Lung (tissue), 12 donors: ENCODE data around the gene SEMA5A. TPM values are rescaled to one million over a fixed set of nuclear protein-coding genes. Genes with fewer than 3 reads are reported as not detected.
A peak's percentile ranks its signal among the peaks of the same experiment; 100 is the strongest.

Experiments used
- ATAC-seq: fragments of 200-7000 bp; cut with Tn5 transposase; one replicate; pipeline ENCODE4 v1.9.1; 2020; ENCODE audit warnings: moderate number of reproducible peaks; ENCODE audit not compliant: insufficient read depth, low FRiP score
- DNase-seq, 3 donors: peaks; one replicate each; pipeline ENCODE4 v3.0.0-alpha.2; 2013 to 2017
- H3K27ac ChIP-seq, 2 donors: one replicate each; pipeline ENCODE4 v1.5.1; 2013; ENCODE audit warnings: mild to moderate bottlenecking in 2 of 2, moderate library complexity in 2 of 2, control low read depth in 1 of 2, inconsistent platforms in 1 of 2, low read depth in 1 of 2, low read length in 1 of 2
- H3K27me3 ChIP-seq, 3 donors: one replicate each; pipeline ENCODE4 v1.5.1; 2013; ENCODE audit warnings: low read length in 2 of 3; ENCODE audit not compliant: control insufficient read depth in 3 of 3, insufficient read depth in 3 of 3
- H3K36me3 ChIP-seq, 4 donors: one replicate each; pipeline ENCODE4 v1.5.1; 2013; ENCODE audit warnings: low read length in 4 of 4, mild to moderate bottlenecking in 1 of 4, moderate library complexity in 1 of 4; ENCODE audit not compliant: control insufficient read depth in 4 of 4, insufficient read depth in 4 of 4
- H3K4me1 ChIP-seq, 5 donors: one replicate each; pipeline ENCODE4 v1.5.1; 2013; ENCODE audit warnings: low read length in 5 of 5, mild to moderate bottlenecking in 2 of 5, moderate library complexity in 1 of 5; ENCODE audit not compliant: control insufficient read depth in 5 of 5, insufficient read depth in 5 of 5
- H3K4me3 ChIP-seq: one replicate; pipeline ENCODE4 v1.5.1; 2013; ENCODE audit warnings: mild to moderate bottlenecking, control low read depth, moderate library complexity
- H3K9ac ChIP-seq, 2 donors: one replicate each; pipeline ENCODE4 v1.5.1; 2013; ENCODE audit warnings: low read length in 2 of 2, control low read depth in 1 of 2; ENCODE audit not compliant: insufficient read depth in 1 of 2
- H3K9me3 ChIP-seq, 4 donors: one replicate each; pipeline ENCODE4 v1.5.1; 2013; ENCODE audit warnings: low read length in 3 of 4, mild to moderate bottlenecking in 1 of 4, moderate library complexity in 1 of 4; ENCODE audit not compliant: control insufficient read depth in 4 of 4, insufficient read depth in 3 of 4
- WGBS, 2 donors: extraction: QIAGEN DNeasy Blood & Tissue Kit; methylation state at CpG; one replicate each; pipeline ENCODE4 v1.1.7; 2013; 5-methylcytosine and 5-hydroxymethylcytosine counted together
- polyA plus RNA-seq, 2 donors: library from polyadenylated mRNA; stranded (reverse); fragments of 200-250 nt; gene quantifications; one replicate each; pipeline ENCODE4 v1.2.1, GENCODE V29; 2013
- total RNA-seq, 2 donors: library from RNA; depleted of rRNA in 1 of 2; stranded (reverse); fragments of >200 nt in 1 of 2; gene quantifications; one replicate each; pipeline ENCODE4 v1.2.1, GENCODE V29; 2014 to 2021
- TF ChIP-seq, protein P1 (sequence below): IDR thresholded peaks from 2 replicates; pipeline ENCODE4 v1.5.1; 2012; ENCODE audit warnings: mild to moderate bottlenecking; ENCODE audit errors: control extremely low read depth, extremely low read depth
- donor health status: control.
- donor health status: control.
- donor health status: Bipolar disorder and iron deficiency.
- donor health status: healthy.
- donor health status: DM: yes; HTN: yes; CAD: no.

The SEMA5A gene
- total and polyA plus RNA-seq, 4 donors, result 3.1 to 44.9 (median 13.7) TPM

DNA sequence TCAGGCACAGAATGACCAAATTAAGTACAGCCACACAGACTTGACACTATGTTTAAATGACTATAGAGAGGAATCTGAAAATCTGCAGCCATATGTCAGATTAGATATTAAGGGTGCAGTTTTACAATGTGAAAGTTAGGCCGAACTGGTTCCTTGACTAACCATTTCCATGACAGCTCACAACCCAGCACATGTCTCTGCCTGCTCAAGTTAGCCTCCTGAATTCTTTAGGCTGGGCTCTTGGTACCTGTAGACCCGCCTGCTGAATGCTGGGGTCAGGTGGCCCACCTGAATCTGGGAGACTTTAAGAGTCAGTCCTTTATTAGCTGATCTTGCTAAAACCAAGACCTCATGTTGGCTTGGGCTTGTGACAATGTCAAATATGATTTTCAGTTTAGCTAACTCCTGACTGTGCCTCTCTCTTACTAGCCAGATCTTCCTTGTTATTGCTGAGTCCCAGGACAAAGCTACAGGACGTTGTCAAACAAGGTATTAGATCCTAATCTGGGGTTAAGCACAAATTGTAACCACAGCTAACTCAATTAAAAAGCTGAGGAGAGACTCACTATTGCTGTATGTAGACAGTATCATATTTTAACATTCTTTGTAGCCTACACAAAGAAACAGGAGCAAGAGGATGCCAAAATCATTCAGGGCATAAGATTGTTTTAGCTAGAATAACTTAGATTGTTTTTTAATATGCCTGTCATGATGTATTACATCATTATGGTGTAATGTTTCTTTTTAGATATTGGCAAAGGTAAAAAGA lies 490.9 kb downstream of the SEMA5A start:
- TF ChIP-seq, protein P1, sequence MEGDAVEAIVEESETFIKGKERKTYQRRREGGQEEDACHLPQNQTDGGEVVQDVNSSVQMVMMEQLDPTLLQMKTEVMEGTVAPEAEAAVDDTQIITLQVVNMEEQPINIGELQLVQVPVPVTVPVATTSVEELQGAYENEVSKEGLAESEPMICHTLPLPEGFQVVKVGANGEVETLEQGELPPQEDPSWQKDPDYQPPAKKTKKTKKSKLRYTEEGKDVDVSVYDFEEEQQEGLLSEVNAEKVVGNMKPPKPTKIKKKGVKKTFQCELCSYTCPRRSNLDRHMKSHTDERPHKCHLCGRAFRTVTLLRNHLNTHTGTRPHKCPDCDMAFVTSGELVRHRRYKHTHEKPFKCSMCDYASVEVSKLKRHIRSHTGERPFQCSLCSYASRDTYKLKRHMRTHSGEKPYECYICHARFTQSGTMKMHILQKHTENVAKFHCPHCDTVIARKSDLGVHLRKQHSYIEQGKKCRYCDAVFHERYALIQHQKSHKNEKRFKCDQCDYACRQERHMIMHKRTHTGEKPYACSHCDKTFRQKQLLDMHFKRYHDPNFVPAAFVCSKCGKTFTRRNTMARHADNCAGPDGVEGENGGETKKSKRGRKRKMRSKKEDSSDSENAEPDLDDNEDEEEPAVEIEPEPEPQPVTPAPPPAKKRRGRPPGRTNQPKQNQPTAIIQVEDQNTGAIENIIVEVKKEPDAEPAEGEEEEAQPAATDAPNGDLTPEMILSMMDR, result no peak
- WGBS, 2 donors, result 64 to 80% methylated on average over 3 of the region's 3 CpGs
- no peak for ATAC-seq

DNA sequence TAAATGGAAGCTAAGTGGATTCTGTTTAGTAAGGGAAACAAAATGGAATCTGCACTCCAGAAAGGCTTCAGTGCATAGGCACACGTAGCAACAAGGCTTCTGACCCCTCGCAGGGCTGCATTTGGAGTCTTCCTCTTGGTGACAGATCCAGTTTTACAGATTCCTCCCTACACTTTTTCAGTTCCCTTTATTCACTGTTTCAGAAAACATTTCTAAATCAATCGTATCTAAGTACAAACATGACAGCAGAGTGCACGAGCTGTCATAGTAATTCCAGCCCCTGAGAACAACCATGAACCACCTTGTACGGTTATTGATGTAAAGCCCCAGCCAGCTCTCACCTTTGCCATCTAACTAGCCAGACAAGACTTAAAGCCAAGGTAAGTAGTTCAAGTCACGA lies 491.6 kb downstream of the SEMA5A start:
- H3K27ac ChIP-seq, result no peak overlapping the region
- TF ChIP-seq, protein P1, result no peak
- 71 to 74% methylated on average over 6 of the region's 6 CpGs for WGBS, 2 donors
- peaks cover 0 to 2% (median 0%) of the 10 kb centered on the region in 4 donors for H3K9me3 ChIP-seq
- H3K4me1 ChIP-seq, result peaks cover 0 to 33% (median 6%) of the 10 kb centered on the region in 5 donors
- DNase-seq (no peak), ATAC-seq (no peak)
- H3K27me3 ChIP-seq, result no peaks in the 10 kb centered on the region
- peaks cover 0 to 2% (median 0%) of the 10 kb centered on the region in 4 donors for H3K36me3 ChIP-seq
- no peak overlapping the region for H3K9ac ChIP-seq
- no peak overlapping the region for H3K4me3 ChIP-seq

More for the DNA sequence above, 490.9 kb downstream of the SEMA5A start:
- Histone ChIP-seq H3K27ac (no peak overlapping the region), H3K36me3 (peaks cover 0 to 2% (median 0%) of the 10 kb centered on the region in 4 donors), H3K4me3 (no peak overlapping the region), H3K9ac (no peak overlapping the region), H3K9me3 (no peaks in the 10 kb centered on the region), H3K4me1 (peaks cover 0 to 40% (median 6%) of the 10 kb centered on the region in 5 donors), H3K27me3 (no peaks in the 10 kb centered on the region)
- DNase-seq, result peak in 1 of 3 donors; percentile 38

GRCh38 chr5:9052421-9052820 lies 493.5 kb downstream of the SEMA5A start:
- Histone ChIP-seq H3K27me3 (no peaks in the 10 kb centered on the region), H3K36me3 (peaks cover 0 to 2% (median 0%) of the 10 kb centered on the region in 4 donors), H3K4me1 (peaks cover 0 to 21% (median 4%) of the 10 kb centered on the region in 5 donors), H3K9ac (no peak overlapping the region), H3K9me3 (peaks cover 0 to 2% (median 0%) of the 10 kb centered on the region in 4 donors), H3K4me3 (no peak overlapping the region), H3K27ac (no peak overlapping the region)
- TF ChIP-seq, protein P1, result no peak
- no peak for ATAC-seq
- WGBS, 2 donors, result 47 to 68% methylated on average over 4 of the region's 4 CpGs
- DNase-seq, result no peak
